GM20431 (cell line): Measurements from ENCODE around the gene ERAL1.
"Not testable (repeated sequence)": the region's sequence is repeated elsewhere in the genome, so short reads cannot be mapped to it uniquely, and the experiment has no call there.

Experiments used
- in situ Hi-C: fragments of 300-500 bp; cut with MseI, MboI; formaldehyde crosslinking; loops from one replicate; pipeline ENCODE4 v1.15.0; 2020; ENCODE audit warnings: low sequenced_read_pairs; ENCODE audit not compliant: unreplicated experiment

Gene ERAL1

GRCh38 chr17:28896884-28897768 lies 42.3 kb downstream of the ERAL1 start, which contains the start of gene FLOT2:
Gene FLOT2 (minus strand): TSS chr17:28897733. CDS start chr17:28897574, 159 bp downstream.
- in situ Hi-C loops, result no loop called here

GRCh38 chr17:28897769-28898526 lies 43.1 kb downstream of the ERAL1 start:
- in situ Hi-C loops, result no loop called here

GRCh38 chr17:28898527-28898955 lies 43.7 kb downstream of the ERAL1 start:
- in situ Hi-C loops, result no loop called here

DNA sequence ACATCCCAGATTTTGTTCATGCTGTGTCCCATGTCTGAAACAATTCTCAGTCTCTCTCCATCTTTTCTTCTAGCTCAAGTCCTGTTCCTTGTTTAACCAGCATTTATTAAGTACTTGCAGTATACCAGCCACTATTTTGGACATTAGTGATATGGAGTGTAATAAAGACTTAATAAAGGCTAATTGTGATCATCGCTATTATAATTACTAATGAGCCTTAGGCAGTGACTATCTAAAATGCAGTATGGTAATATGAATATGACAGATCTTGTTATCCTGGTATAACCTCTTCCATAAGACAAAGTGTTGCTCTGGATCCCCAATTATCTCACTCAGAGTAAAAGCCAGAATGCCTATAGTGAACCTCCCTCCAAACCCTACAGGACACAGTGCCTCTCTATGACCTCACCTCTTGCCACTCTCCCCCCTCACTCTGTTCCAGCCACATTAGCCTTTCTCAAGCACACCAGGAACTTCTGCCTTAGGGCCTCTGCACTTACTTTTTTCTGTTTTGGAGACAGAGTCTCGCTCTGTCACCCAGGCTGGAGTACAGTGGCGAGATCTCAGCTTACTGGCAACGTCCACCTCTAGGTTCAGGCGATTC lies 44.5 kb downstream of the ERAL1 start:
- in situ Hi-C loops, result no loop called here

DNA sequence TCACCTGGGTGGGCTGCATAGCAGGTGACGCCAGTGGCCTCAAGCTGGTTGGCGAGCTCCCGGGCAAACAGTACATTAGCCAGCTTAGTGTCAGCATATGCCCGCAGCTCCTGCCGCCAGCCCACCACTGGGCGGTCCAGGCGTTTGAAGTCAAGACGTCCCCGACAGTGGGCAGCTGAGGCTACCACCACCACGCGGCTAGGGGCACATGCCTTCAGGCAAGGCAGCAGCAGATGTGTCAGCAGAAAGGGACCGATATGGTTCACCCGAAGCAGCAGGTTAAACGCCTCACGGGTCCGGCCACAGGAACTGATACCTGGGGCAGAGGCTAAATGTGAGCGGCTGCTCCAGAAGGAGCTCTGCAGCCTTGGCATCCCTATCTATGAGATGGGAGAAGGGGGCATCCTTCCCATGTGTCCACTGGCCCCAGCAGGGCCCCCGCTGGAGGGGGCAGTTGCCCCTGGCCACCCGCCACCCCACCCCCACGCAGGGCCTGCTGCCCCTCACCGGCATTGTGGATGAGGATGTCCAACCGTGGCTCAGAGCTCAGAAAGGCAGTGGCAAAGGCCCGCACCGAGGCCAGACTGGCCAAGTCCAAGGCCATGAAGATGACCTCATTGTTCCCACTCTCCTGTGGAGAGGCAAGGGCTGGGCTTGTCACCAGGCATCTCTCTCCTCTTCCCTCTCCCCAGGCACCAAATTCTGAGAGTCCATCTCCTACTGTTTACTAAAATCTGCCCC lies 46.3 kb downstream of the ERAL1 start:
- in situ Hi-C loops, result no loop called here

- in situ Hi-C loops, result no loop called here
Measured at GRCh38 chr17:28901866-28902818, 47.3 kb downstream of the ERAL1 start.

DNA sequence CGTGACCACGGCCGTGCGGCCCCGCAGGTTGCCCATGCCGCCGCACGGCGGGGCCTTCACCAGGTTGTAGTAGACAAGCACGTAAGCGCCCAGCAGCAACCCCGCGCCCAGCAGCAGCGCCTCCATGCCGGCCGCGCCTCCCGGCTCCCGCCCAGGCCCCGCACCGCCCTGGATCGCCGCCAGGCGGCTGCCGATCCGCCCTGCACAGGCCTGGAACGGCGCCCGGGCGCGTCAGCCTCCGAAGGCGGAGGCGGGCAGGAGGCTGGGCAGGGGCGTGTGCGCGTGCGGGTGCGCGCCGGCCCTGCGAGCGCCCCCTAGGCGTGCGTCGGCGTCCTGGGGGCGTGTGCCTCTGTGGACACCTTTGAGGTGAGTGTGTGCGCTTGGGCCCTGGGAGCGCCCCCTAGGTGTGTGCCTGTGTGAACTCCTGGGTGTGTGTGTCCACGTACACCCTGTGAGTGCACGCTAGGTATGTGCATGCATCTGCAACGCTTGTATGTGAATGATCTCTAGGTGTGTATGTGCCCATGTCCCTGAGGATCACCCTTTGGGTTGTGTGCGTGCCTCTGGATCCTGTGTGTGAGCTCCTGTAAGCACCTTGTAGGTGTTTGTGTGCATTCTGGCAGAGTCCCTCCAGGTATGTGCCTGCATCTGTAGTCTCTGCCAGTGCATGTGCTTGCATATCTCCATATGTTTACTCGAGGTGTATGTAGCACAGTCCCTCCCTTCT lies 48.2 kb downstream of the ERAL1 start, which contains the start of gene DHRS13:
Gene DHRS13, minus strand, starts transcription at position 261 of the 727 bp plus-strand sequence. Its CDS starts 135 bp downstream, at position 126.
- in situ Hi-C loops, result no loop called here

DNA sequence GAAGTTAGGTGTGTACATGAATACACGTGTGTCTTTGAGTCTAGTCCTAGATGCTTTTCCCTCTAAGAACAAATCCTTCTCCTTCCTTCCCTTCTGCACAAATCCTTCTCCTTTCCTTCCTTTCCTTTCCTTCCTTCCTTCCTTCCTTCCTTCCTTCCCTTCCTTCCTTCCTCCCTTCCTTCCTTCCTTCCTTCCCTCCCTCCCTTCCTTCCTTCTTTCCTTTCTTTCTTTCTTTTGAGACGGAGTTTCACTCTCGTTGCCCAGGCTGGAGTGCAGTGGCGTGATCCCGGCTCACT lies 48.7 kb downstream of the ERAL1 start:
- in situ Hi-C loops, result not testable (repeated sequence)

- in situ Hi-C loops, result no loop called here
Measured at GRCh38 chr17:28904800-28905199, 50.0 kb downstream of the ERAL1 start.

DNA sequence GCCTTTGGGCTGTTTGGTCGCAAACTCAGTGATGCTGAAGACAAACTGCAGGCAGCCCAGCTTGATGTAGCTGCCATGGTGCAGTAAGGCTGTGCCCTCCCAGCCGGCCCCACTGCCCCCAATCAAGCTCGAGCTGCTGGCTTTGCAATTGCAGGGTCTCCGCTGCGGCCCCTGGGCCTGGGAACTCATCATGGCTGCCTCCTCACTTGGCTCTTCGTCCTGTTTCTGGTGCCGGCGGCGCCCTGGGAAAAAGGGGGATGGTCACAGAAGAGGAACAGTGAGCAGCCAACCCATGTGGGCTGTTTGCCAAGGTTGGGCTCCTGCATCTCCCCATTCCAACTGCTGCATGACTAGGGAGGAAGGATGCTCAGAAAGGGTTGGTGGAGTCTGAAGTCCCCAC lies 51.5 kb downstream of the ERAL1 start:
- in situ Hi-C loops, result no loop called here

- in situ Hi-C loops, result no loop called here
Measured at GRCh38 chr17:28906706-28907438, 52.1 kb downstream of the ERAL1 start.

DNA sequence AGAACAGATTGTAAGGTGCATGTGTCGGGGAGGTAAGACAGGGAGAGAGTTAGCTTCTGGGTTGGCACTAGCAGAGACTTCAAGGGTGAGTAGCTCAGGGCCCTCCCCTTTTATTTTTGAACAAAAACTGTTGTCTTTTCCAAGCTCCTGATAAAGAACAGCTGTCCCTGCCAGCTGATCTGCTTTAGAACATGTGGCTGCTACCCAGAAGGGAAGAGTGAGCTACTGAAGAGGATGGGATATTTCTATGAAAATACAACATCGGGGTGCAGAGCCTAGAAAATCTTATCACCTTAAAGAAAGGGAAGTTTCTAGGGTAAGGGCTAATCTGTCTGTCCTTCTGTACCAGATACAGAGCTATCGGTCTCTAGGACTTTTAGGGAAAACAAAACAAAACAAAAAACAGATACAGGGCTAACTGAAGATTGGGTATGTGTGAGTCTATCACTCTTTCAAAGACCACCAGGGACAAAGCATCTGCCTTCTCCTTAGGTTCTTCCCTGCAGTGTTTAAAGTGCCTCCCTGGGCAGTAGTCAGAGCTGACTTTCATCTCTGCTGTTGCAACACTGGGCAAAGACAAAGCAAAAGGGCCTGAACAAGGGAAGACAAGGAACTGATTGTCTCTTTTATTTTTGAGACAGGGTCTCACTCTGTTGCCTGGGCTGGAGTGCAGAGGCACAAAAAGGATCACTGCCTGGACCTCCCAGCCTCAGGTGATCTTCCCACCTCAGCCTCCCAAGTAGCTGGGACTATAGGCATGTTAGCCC lies 53.1 kb downstream of the ERAL1 start:
- in situ Hi-C loops, result no loop called here

DNA sequence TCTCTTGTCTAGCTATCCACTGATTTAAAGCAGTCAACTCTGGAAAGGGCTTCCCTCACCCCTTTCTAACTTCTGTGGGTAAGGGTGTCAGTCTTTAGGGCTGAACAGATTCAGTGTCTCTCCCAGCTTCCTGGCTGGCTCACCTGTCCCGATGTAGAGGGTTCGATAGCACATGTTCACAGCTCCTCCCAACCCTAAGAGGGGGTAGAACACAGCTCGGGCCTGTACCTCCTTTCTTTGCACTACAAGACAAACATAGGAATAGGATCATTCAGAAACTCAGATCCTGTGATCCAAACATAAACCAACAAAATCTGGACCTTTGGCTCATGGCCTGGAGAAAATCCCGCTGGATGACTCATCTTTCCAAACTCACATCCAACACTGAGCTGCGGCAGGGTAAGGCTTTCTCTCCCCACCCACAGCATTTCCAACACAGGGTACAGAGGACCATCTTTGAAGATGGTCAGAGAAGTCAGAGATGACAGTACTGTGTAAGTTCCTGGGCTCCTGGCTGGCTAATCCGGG lies 53.9 kb downstream of the ERAL1 start:
- in situ Hi-C loops, result no loop called here

DNA sequence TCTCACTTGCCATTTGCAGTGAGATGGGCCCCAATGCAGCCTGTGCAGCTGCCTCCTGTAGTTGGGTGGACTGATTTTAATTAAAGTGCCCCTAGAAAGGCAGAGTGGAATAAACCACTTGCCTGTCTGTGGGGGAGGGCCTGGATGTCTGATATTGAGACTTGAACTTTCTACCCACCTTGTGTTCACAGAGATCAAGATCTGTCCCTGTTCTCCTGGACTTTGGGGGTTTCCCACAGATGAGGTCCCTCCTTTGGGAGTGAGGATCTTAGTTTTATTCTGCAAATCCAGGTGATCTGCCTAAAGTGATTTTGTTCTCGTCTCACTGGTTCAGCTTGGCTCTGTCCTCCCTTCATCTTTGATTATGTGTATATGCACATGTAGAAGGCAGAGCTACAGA lies 55.7 kb downstream of the ERAL1 start:
- in situ Hi-C loops, result no loop called here
